ENCODE measurements around the gene PRM3.
"Not testable (repeated sequence)": the region's sequence is repeated elsewhere in the genome, so short reads cannot be mapped to it uniquely, and the experiment has no call there.

The PRM3 gene

GRCh38 chr16:11301645-11302501, 28.4 kb upstream of the PRM3 start:
- no peak overlapping the region for H3K9ac ChIP-seq (ENCODE audit: low read length)
- no peak overlapping the region for H3K27ac ChIP-seq (ENCODE audit: low read depth, low read length)
- peaks cover 11% of the 10 kb centered on the region for H3K4me1 ChIP-seq (ENCODE audit: insufficient read depth, low read length)
- H3K9me3 ChIP-seq (ENCODE audit: low read length) = no peaks in the 10 kb centered on the region
- H3K36me3 ChIP-seq (ENCODE audit: insufficient read depth, low read length) = no peaks in the 10 kb centered on the region
- H3K27me3 ChIP-seq (ENCODE audit: control insufficient read depth in 1 of 2, insufficient read depth in 2 of 2, low read length in 2 of 2) = no peaks in the 10 kb centered on the region
- H3K4me3 ChIP-seq (ENCODE audit: low read depth in 1 of 2, low read length in 2 of 2) = no peak overlapping the region

DNA sequence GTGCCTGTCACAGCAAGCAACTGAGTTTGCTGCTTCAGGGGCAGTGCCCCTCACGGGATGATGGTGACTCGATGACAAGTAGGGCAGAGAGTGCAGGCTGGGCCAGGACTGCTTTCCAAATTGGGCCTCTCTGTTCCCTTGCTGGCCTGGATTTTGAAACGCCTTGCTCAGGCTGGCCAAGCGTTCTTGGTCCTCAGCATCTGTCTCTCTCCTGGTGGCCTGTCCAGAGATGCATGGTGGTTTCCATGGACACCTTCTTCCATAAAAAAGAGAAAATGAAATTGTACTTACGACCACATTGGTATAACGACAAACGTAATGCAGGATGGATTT, 27.1 kb upstream of the PRM3 start:
- H3K27ac ChIP-seq (ENCODE audit: low read depth, low read length) = no peak overlapping the region
- no peak overlapping the region for H3K4me3 ChIP-seq (ENCODE audit: low read depth in 1 of 2, low read length in 2 of 2)
- H3K9me3 ChIP-seq (ENCODE audit: low read length) = no peaks in the 10 kb centered on the region
- H3K36me3 ChIP-seq (ENCODE audit: insufficient read depth, low read length) = no peaks in the 10 kb centered on the region
- no peaks in the 10 kb centered on the region for H3K27me3 ChIP-seq (ENCODE audit: control insufficient read depth in 1 of 2, insufficient read depth in 2 of 2, low read length in 2 of 2)
- H3K9ac ChIP-seq (ENCODE audit: low read length) = no peak overlapping the region
- H3K4me1 ChIP-seq (ENCODE audit: insufficient read depth, low read length) = peaks cover 15% of the 10 kb centered on the region

DNA sequence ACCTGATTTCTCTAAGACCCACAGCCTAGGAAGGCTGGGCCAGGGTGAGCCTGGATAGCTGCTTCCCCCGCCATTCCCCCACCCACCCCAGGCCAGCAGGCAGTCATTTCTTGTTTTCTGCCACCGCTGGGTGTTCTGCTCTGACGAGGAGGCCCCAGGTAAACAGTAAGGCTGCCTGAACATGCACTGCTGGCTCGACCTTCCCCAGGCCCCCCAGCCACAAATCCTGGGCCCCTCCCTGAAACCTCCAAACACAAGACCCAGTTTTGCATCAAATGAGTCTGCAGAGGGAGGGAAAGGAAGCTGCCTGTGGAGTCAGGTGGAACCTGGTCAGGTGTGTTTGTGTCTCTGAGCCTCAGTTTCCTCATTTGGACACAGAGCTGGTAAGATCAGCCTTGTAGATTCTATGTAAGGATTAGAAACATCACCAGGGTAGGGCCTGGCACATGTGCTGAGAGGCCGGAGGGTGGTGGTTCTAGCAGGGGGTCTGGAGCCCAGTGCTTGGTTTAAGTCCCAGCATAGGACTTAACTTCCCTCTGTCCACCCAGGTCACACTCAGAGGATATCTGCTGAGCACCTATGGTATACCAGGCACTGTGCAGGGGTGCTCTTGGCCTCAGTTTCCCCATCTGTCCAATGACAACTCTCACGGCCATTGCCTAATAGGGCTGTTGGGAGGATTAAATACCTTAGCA, 26.6 kb upstream of the PRM3 start:
- H3K4me1 ChIP-seq (ENCODE audit: insufficient read depth, low read length) = peaks cover 15% of the 10 kb centered on the region
- no peaks in the 10 kb centered on the region for H3K36me3 ChIP-seq (ENCODE audit: insufficient read depth, low read length)
- H3K9ac ChIP-seq (ENCODE audit: low read length) = no peak overlapping the region
- H3K4me3 ChIP-seq (ENCODE audit: low read depth in 1 of 2, low read length in 2 of 2) = no peak overlapping the region
- H3K9me3 ChIP-seq (ENCODE audit: low read length) = no peaks in the 10 kb centered on the region
- H3K27me3 ChIP-seq (ENCODE audit: control insufficient read depth in 1 of 2, insufficient read depth in 2 of 2, low read length in 2 of 2) = no peaks in the 10 kb centered on the region
- H3K27ac ChIP-seq (ENCODE audit: low read depth, low read length) = no peak overlapping the region

DNA sequence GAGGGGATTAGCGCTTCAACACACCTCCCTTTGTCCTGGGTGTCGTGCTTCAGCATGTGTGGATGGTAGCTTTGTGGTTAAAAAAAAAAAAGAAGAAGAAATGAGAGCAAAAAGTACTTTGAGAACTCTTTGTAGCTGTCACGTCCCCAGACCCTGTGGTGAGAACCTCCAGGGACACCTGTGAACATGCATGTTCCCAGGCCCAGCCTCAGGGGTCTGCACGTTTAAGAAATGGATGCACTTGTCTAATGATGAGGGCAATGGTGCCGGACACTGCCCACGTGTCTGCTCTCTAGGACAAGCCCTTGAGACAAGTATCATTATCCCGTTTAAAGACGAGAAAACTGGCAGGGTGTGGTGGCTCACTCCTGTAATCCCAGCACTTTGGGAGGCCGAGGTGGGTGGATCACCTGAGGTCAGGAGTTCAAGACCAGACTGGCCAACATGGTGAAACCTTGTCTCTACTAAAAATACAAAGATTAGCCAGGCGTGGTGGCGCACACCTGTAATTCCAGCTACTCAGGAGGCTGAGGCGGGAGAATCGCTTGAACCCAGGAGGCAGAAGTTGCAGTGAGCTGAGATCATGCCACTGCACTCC, 25.6 kb upstream of the PRM3 start:
- H3K9ac ChIP-seq (ENCODE audit: low read length); H3K36me3 ChIP-seq (ENCODE audit: insufficient read depth, low read length); H3K27me3 ChIP-seq (ENCODE audit: control insufficient read depth in 1 of 2, insufficient read depth in 2 of 2, low read length in 2 of 2); H3K4me3 ChIP-seq (ENCODE audit: low read depth in 1 of 2, low read length in 2 of 2); H3K27ac ChIP-seq (ENCODE audit: low read depth, low read length); H3K9me3 ChIP-seq (ENCODE audit: low read length): not testable (repeated sequence)
- H3K4me1 ChIP-seq (ENCODE audit: insufficient read depth, low read length) = peaks cover 15% of the 10 kb centered on the region

DNA sequence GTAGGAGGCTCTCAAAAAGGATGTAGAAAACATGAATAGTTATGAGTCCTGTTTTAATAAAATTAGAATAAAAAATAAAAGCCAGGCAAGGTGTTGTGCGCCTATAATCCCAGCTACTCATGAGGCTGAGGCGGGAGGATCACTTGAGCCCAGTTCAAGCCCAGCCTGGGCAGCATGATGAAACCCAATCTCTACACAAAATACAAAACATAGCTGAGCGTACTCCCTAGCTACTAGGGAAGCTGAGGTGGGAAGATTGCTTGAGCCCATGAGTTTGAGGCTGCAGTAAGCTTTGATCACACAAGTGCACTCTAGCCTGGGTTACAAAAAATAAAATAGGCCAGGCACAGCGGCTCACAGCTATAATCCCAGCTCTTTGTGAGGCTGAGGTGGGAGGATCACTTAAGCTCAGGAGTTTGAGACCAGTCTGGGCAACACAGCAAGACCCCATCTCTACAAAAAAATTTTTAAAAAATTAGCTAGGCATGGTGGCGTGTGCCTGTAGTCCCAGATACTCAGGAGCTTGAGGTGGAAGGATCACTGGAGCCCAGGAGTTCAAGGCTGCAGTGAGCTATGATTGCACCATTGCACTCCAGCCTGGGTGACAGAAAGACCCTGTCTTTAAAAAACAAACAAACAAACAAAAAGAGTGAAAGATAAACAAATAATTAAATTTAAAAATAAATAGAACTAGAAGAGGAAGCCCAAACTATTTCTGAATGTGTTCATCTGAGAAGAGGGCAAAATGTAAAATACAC, 24.9 kb upstream of the PRM3 start:
- Histone ChIP-seq H3K36me3 (ENCODE audit: insufficient read depth, low read length) (no peaks in the 10 kb centered on the region), H3K9ac (ENCODE audit: low read length) (no peak overlapping the region), H3K27me3 (ENCODE audit: control insufficient read depth in 1 of 2, insufficient read depth in 2 of 2, low read length in 2 of 2) (no peaks in the 10 kb centered on the region), H3K4me3 (ENCODE audit: low read depth in 1 of 2, low read length in 2 of 2) (no peak overlapping the region), H3K27ac (ENCODE audit: low read depth, low read length) (peak overlapping the region; percentile 62), H3K4me1 (ENCODE audit: insufficient read depth, low read length) (peaks cover 15% of the 10 kb centered on the region), H3K9me3 (ENCODE audit: low read length) (no peaks in the 10 kb centered on the region)

DNA sequence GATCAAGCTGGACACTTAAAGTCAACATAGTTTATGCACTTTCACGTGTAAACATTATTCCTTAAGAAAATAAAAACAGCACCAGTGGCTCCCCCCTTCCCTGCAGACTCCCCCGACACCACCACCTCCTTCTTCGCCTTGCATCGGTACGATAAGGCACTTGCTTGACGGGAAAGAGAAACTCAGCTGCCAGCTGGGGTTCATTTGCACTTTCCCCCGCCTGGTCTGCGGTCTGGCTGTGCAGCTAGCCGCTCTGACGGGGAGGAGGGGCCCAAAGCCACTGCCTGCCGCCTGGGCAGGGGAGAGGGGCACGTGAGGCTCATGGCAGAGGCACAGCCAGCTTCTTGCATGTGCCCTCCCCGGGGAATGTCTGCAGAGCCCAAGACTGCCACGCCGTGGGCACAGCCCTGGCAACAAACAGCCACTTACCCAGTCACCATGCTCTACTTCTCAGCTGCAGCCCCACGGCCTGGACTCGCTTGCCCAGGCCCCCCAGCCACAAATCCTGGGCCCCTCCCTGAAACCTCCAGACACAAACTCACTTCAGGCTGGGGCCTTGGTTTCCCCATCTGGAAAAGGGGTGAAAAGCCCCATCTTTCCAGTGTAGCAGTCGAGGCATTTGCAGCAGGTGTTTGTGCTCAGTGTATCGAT, 24.2 kb upstream of the PRM3 start:
- H3K4me1 ChIP-seq (ENCODE audit: insufficient read depth, low read length) = peaks cover 15% of the 10 kb centered on the region
- H3K9ac ChIP-seq (ENCODE audit: low read length) = no peak overlapping the region
- no peaks in the 10 kb centered on the region for H3K36me3 ChIP-seq (ENCODE audit: insufficient read depth, low read length)
- peak overlapping the region; percentile 62 for H3K27ac ChIP-seq (ENCODE audit: low read depth, low read length)
- H3K9me3 ChIP-seq (ENCODE audit: low read length) = no peaks in the 10 kb centered on the region
- H3K4me3 ChIP-seq (ENCODE audit: low read depth in 1 of 2, low read length in 2 of 2) = peak overlapping the region in 1 of 2 donors; percentile 29
- no peaks in the 10 kb centered on the region for H3K27me3 ChIP-seq (ENCODE audit: control insufficient read depth in 1 of 2, insufficient read depth in 2 of 2, low read length in 2 of 2)

GRCh38 chr16:11296706-11297491, 23.5 kb upstream of the PRM3 start:
- peak overlapping the region in 1 of 2 donors; percentile 29 for H3K4me3 ChIP-seq (ENCODE audit: low read depth in 1 of 2, low read length in 2 of 2)
- no peaks in the 10 kb centered on the region for H3K36me3 ChIP-seq (ENCODE audit: insufficient read depth, low read length)
- H3K4me1 ChIP-seq (ENCODE audit: insufficient read depth, low read length) = peaks cover 15% of the 10 kb centered on the region
- H3K9me3 ChIP-seq (ENCODE audit: low read length) = no peaks in the 10 kb centered on the region
- H3K27ac ChIP-seq (ENCODE audit: low read depth, low read length) = no peak overlapping the region
- H3K27me3 ChIP-seq (ENCODE audit: control insufficient read depth in 1 of 2, insufficient read depth in 2 of 2, low read length in 2 of 2) = no peaks in the 10 kb centered on the region
- no peak overlapping the region for H3K9ac ChIP-seq (ENCODE audit: low read length)

DNA sequence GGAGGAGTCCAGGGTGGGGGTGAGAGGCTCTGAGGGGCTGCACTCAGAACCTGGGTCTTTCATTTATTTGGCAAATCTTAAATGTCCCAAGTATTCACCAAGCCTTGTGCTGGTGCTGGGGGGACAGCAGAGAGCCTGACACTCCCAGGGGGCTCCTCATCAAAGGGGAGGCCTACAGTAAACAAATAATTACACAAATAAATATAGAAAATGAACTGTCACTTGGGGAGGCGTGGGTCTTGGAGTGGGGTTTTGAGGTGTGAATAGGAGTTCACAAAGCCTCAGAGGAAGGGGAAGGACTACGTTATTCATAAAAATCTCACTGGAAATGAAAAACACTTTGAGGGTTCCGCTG, 22.9 kb upstream of the PRM3 start:
- H3K9ac ChIP-seq (ENCODE audit: low read length) = no peak overlapping the region
- H3K27me3 ChIP-seq (ENCODE audit: control insufficient read depth in 1 of 2, insufficient read depth in 2 of 2, low read length in 2 of 2) = no peaks in the 10 kb centered on the region
- peaks cover 15% of the 10 kb centered on the region for H3K4me1 ChIP-seq (ENCODE audit: insufficient read depth, low read length)
- H3K36me3 ChIP-seq (ENCODE audit: insufficient read depth, low read length) = no peaks in the 10 kb centered on the region
- no peaks in the 10 kb centered on the region for H3K9me3 ChIP-seq (ENCODE audit: low read length)
- no peak overlapping the region for H3K4me3 ChIP-seq (ENCODE audit: low read depth in 1 of 2, low read length in 2 of 2)
- H3K27ac ChIP-seq (ENCODE audit: low read depth, low read length) = no peak overlapping the region

DNA sequence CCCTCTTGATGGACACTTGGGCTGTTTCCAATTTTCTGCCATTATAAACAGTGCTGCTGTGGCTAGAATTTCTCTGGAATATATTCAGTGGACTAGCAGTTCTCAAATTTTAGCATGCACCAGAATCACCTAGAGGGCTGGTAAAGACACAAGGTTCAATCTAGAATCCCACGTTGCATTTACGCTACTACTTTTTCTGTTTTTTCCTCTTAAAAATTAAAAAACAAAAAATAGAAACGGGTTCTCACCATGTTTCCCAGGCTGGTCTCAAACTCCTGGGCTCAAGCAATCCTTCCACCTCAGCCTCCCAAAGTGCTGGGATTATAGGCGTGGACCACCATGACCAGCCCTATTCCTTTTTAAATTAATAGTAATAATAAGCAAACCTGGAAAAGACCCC, 22.2 kb upstream of the PRM3 start:
- Histone ChIP-seq H3K4me1 (ENCODE audit: insufficient read depth, low read length) (peaks cover 15% of the 10 kb centered on the region), H3K4me3 (ENCODE audit: low read depth in 1 of 2, low read length in 2 of 2) (no peak overlapping the region), H3K9ac (ENCODE audit: low read length) (no peak overlapping the region), H3K9me3 (ENCODE audit: low read length) (no peaks in the 10 kb centered on the region), H3K27ac (ENCODE audit: low read depth, low read length) (no peak overlapping the region), H3K27me3 (ENCODE audit: control insufficient read depth in 1 of 2, insufficient read depth in 2 of 2, low read length in 2 of 2) (no peaks in the 10 kb centered on the region), H3K36me3 (ENCODE audit: insufficient read depth, low read length) (no peaks in the 10 kb centered on the region)

- H3K36me3 ChIP-seq (ENCODE audit: insufficient read depth, low read length) = no peaks in the 10 kb centered on the region
- no peaks in the 10 kb centered on the region for H3K27me3 ChIP-seq (ENCODE audit: control insufficient read depth in 1 of 2, insufficient read depth in 2 of 2, low read length in 2 of 2)
- H3K9ac ChIP-seq (ENCODE audit: low read length) = no peak overlapping the region
- peaks cover 7% of the 10 kb centered on the region for H3K4me1 ChIP-seq (ENCODE audit: insufficient read depth, low read length)
- H3K9me3 ChIP-seq (ENCODE audit: low read length) = no peaks in the 10 kb centered on the region
- H3K27ac ChIP-seq (ENCODE audit: low read depth, low read length) = no peak overlapping the region
- H3K4me3 ChIP-seq (ENCODE audit: low read depth in 1 of 2, low read length in 2 of 2) = no peak overlapping the region
Observed at GRCh38 chr16:11292076-11292748, 18.8 kb upstream of the PRM3 start.

All from muscle layer of colon (tissue), 2 donors.